Measurements from ENCODE around the gene OR10G2. TPM values are rescaled to one million over a fixed set of nuclear protein-coding genes. Genes with fewer than 3 reads are reported as not detected.
"Not testable (repeated sequence)": the region's sequence is repeated elsewhere in the genome, so short reads cannot be mapped to it uniquely, and the experiment has no call there.

Gene OR10G2
- total RNA-seq, 6 donors from 2014 or later: not detected

DNA sequence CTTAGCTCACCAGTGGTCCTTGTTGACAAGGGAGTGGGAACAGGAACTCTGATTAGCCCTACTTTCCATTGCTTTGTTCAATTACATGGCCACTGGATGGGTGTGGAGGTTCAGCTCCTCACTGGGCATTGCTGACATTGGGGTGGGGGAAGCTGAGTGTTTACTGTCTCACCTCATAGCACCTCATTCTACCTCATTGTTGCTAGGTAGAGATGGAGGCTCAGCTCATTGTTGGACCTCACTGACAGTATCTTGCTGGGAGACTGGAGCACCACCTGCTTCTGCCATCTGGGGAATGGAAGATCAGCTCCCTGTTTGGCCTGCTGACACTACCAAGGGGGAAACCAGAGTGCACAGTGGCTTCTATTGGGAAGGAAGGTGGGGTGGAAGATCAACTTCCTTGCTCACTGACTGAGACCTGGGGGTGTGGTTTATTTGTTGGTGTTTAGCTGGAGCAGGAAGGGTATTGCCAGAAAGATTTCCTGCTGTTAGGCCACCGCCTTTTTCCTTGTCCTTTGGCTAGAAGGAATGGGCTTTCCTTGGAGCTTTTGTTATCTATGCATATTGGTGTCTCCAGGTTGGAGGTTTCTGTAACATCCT is 17.6 kb upstream of the OR10G2 start:
- Histone ChIP-seq H3K4me1 (no peaks in the 10 kb centered on the region), H3K4me3 (no peak overlapping the region), H3K36me3 (no peaks in the 10 kb centered on the region), H3K27ac (no peak overlapping the region), H3K9me3 (no peaks in the 10 kb centered on the region), H3K27me3 (no peaks in the 10 kb centered on the region)
- no peak for ATAC-seq (ENCODE audit: low FRiP score in 2 of 2)
- DNase-seq: no peak
- 29 to 50% methylated on average over 1 of the region's 1 CpG for WGBS, 2 donors
- TF ChIP-seq EP300 (IDR thresholded peaks at IDR 0.05): no peak
- TF ChIP-seq POLR2AphosphoS5 (IDR thresholded peaks at IDR 0.05): no peak
- TF ChIP-seq, protein P1, sequence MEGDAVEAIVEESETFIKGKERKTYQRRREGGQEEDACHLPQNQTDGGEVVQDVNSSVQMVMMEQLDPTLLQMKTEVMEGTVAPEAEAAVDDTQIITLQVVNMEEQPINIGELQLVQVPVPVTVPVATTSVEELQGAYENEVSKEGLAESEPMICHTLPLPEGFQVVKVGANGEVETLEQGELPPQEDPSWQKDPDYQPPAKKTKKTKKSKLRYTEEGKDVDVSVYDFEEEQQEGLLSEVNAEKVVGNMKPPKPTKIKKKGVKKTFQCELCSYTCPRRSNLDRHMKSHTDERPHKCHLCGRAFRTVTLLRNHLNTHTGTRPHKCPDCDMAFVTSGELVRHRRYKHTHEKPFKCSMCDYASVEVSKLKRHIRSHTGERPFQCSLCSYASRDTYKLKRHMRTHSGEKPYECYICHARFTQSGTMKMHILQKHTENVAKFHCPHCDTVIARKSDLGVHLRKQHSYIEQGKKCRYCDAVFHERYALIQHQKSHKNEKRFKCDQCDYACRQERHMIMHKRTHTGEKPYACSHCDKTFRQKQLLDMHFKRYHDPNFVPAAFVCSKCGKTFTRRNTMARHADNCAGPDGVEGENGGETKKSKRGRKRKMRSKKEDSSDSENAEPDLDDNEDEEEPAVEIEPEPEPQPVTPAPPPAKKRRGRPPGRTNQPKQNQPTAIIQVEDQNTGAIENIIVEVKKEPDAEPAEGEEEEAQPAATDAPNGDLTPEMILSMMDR (IDR thresholded peaks at IDR 0.05): no peak
- no peak for TF ChIP-seq POLR2A (IDR thresholded peaks at IDR 0.05)

DNA sequence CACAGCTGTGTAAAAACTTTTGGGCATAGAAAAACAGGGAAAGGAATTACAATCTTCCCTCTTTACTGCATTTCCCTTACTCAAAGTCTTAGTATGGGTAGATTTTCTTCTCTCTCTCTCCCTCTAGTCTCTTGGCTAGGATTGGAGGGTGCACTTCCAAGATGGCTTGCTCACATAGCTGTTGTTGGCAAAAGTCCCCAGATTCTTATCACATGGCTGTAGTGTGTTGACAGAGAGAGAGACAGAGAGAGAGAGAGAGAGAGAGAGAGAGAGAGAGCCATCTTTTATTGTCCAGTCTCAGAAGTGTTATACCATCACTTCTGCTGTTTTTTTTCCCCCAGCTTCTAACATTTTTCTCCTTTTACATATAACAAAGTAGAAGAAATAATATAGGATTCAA is 12.6 kb upstream of the OR10G2 start:
- DNase-seq: no peak

DNA sequence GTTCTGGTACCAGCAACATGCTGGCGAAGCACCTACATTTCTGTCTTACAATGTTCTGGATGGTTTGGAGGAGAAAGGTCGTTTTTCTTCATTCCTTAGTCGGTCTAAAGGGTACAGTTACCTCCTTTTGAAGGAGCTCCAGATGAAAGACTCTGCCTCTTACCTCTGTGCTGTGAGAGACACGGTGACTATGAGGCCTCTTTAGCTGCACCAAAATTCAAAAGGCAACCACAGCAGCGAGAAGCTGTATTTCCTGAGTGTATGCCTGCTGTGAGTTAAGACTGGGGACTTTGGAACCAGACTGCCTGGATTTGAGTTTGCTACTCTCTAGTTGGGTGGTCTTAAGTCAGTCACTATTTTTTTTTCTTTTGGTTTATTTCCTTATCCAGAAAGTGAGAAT is 8.7 kb upstream of the OR10G2 start:
- WGBS, 2 donors: 53 to 58% methylated on average over 5 of the region's 5 CpGs
- Histone ChIP-seq H3K27me3 (no peaks in the 10 kb centered on the region), H3K4me1 (no peaks in the 10 kb centered on the region), H3K4me3 (no peak overlapping the region), H3K36me3 (no peaks in the 10 kb centered on the region), H3K9me3 (no peaks in the 10 kb centered on the region), H3K27ac (no peak overlapping the region)
- no peak for DNase-seq
- TF ChIP-seq EP300 (IDR thresholded peaks at IDR 0.05) (no peak), POLR2A (IDR thresholded peaks at IDR 0.05) (no peak), POLR2AphosphoS5 (IDR thresholded peaks at IDR 0.05) (no peak)
- TF ChIP-seq, protein P1 (IDR thresholded peaks at IDR 0.05): no peak
- ATAC-seq (ENCODE audit: low FRiP score in 2 of 2): no peak

More for the DNA sequence above, 12.6 kb upstream of the OR10G2 start:
- Histone ChIP-seq H3K4me1 (no peaks in the 10 kb centered on the region), H3K27ac (no peak overlapping the region), H3K9me3 (no peaks in the 10 kb centered on the region), H3K36me3 (no peaks in the 10 kb centered on the region), H3K27me3 (no peaks in the 10 kb centered on the region), H3K4me3 (no peak overlapping the region)
- TF ChIP-seq, protein P1 (IDR thresholded peaks at IDR 0.05): no peak
- TF ChIP-seq POLR2AphosphoS5 (IDR thresholded peaks at IDR 0.05): no peak
- no peak for TF ChIP-seq EP300 (IDR thresholded peaks at IDR 0.05)
- no peak for TF ChIP-seq POLR2A (IDR thresholded peaks at IDR 0.05)
- no peak for ATAC-seq (ENCODE audit: low FRiP score in 2 of 2)

DNA sequence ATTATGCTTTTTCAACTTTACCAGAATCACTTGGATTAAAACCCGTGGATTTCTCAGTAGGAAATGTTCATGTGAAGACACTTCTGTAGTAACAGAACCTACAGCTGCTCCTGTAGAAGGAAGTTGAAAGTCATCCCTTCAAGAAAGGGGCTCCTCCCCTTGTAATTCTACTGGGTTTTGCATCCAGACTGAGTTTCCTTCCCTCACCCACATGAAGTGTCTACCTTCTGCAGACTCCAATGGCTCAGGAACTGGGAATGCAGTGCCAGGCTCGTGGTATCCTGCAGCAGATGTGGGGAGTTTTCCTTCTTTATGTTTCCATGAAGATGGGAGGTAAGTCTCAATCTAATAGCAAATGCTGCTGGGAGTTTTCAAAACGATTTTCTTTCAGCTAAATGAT is 7.9 kb upstream of the OR10G2 start:
- no peak for ATAC-seq (ENCODE audit: low FRiP score in 2 of 2)
- no peaks in the 10 kb centered on the region for H3K4me1 ChIP-seq
- no peak for DNase-seq
- 64% methylated on average over 3 of the region's 3 CpGs for WGBS, 2 donors
- TF ChIP-seq POLR2AphosphoS5 (IDR thresholded peaks at IDR 0.05) (no peak), EP300 (IDR thresholded peaks at IDR 0.05) (no peak), POLR2A (IDR thresholded peaks at IDR 0.05) (no peak)
- TF ChIP-seq, protein P1 (IDR thresholded peaks at IDR 0.05): no peak
- H3K27me3 ChIP-seq: no peaks in the 10 kb centered on the region
- no peak overlapping the region for H3K4me3 ChIP-seq
- H3K27ac ChIP-seq: no peak overlapping the region
- H3K36me3 ChIP-seq: no peaks in the 10 kb centered on the region
- H3K9me3 ChIP-seq: no peaks in the 10 kb centered on the region

DNA sequence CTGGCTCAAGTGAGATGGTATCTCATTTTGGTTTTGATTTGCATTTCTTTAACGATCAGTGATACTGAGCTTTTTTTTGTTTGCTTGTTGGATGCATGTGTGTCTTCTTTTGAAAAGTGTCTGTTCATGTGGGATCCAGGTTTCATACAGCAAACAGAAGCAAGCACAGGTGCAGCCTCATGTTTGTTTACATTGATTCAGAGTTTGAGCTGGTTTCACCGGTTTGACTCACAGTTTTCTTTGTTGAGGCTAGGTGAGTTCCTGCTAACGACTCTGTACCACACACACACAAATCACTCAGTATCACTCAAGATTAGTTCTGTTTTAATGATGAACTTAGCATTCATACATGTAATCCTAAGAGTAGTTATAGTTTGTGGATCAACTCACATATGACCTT is 3.7 kb downstream of the OR10G2 start:
- Histone ChIP-seq H3K4me1 (no peaks in the 10 kb centered on the region), H3K4me3 (no peak overlapping the region), H3K9me3 (no peaks in the 10 kb centered on the region), H3K27me3 (no peaks in the 10 kb centered on the region), H3K36me3 (no peaks in the 10 kb centered on the region), H3K27ac (no peak overlapping the region)
- ATAC-seq (ENCODE audit: low FRiP score in 2 of 2) (no peak), DNase-seq (no peak)
- WGBS, 2 donors: 44 to 61% methylated on average over 3 of the region's 3 CpGs
- TF ChIP-seq EP300 (IDR thresholded peaks at IDR 0.05) (no peak), POLR2AphosphoS5 (IDR thresholded peaks at IDR 0.05) (no peak), POLR2A (IDR thresholded peaks at IDR 0.05) (no peak)
- TF ChIP-seq, protein P1 (IDR thresholded peaks at IDR 0.05): no peak

DNA sequence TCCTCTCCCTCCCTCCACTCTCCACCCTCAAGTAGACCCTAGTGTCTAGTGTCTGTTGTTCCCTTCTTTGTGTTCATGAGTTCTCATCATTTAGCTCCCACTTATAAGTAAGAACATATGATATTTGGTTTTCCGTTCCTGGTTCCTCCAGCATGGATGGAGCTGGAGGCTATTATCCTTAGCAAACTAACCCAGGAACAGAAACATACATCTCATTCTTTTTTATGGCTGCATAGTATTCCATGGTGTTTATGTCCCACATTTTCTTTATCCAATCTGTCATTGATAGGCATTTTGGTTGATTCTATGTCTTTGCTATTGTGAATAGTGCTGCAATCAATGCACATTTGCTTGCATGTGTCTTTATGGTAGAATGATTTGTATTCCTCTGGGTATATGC is 4.2 kb downstream of the OR10G2 start:
- not testable (repeated sequence) for H3K4me3 ChIP-seq; H3K27ac ChIP-seq; DNase-seq; H3K36me3 ChIP-seq; H3K9me3 ChIP-seq; H3K27me3 ChIP-seq; ATAC-seq (ENCODE audit: low FRiP score in 2 of 2); H3K4me1 ChIP-seq
- WGBS, 2 donors: 96 to 100% methylated on average over 1 of the region's 1 CpG
